GM12891 (cell line): ENCODE data around the gene NEK9.

ENCODE experiments used
- DNase-seq: peaks from one replicate; pipeline ENCODE4 v3.0.0; 2011; ENCODE audit warnings: low spot score; ENCODE audit not compliant: insufficient read length
- FAIRE-seq: peaks from 2 replicates; lab custom pipeline; 2011; peaks lifted over from hg19 to GRCh38; lab: Jason Lieb, UNC
- POU2F2 ChIP-seq: IDR thresholded peaks from 2 replicates; pipeline ENCODE4 v1.6.1; 2011; ENCODE audit warnings: low read depth, mild to moderate bottlenecking, control low read depth, low read length, moderate library complexity
- TAF1 ChIP-seq: IDR thresholded peaks from 2 replicates; pipeline ENCODE4 v1.6.1; 2011; ENCODE audit warnings: low read depth, low read length, control low read depth

Gene NEK9

GRCh38 chr14:75030147-75030546, 96.7 kb downstream of the NEK9 start:
- FAIRE-seq = no peak
- no peak for TF ChIP-seq POU2F2
- no peak for TF ChIP-seq TAF1

More at GRCh38 chr14:75030147-75030546, 96.7 kb downstream of the NEK9 start:
- no peak for DNase-seq
